ENCODE results near the gene RASEF.

GRCh38 chr9:83023151-83023550 lies 39.8 kb downstream of the RASEF start:
- TF ChIP-seq POLR2AphosphoS5 (IDR thresholded peaks at IDR 0.05; ENCODE audit: insufficient read depth in 1 of 2, low read depth in 1 of 2) = no peak
- TF ChIP-seq, protein P1, sequence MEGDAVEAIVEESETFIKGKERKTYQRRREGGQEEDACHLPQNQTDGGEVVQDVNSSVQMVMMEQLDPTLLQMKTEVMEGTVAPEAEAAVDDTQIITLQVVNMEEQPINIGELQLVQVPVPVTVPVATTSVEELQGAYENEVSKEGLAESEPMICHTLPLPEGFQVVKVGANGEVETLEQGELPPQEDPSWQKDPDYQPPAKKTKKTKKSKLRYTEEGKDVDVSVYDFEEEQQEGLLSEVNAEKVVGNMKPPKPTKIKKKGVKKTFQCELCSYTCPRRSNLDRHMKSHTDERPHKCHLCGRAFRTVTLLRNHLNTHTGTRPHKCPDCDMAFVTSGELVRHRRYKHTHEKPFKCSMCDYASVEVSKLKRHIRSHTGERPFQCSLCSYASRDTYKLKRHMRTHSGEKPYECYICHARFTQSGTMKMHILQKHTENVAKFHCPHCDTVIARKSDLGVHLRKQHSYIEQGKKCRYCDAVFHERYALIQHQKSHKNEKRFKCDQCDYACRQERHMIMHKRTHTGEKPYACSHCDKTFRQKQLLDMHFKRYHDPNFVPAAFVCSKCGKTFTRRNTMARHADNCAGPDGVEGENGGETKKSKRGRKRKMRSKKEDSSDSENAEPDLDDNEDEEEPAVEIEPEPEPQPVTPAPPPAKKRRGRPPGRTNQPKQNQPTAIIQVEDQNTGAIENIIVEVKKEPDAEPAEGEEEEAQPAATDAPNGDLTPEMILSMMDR (IDR thresholded peaks at IDR 0.05) = no peak
